GM12873 (cell line): ENCODE data around the gene GLI1.

ENCODE experiments used
- TF ChIP-seq, protein P1 (sequence below): IDR thresholded peaks from 2 replicates; pipeline ENCODE4 v1.5.1; 2012; ENCODE audit warnings: low read depth, mild to moderate bottlenecking, moderate library complexity, low read length, control low read depth; ENCODE audit not compliant: insufficient read depth; ENCODE audit errors: missing control alignments

GLI1 gene

GRCh38 chr12:57516617-57517153, 57.1 kb downstream of the GLI1 start:
- TF ChIP-seq, protein P1, sequence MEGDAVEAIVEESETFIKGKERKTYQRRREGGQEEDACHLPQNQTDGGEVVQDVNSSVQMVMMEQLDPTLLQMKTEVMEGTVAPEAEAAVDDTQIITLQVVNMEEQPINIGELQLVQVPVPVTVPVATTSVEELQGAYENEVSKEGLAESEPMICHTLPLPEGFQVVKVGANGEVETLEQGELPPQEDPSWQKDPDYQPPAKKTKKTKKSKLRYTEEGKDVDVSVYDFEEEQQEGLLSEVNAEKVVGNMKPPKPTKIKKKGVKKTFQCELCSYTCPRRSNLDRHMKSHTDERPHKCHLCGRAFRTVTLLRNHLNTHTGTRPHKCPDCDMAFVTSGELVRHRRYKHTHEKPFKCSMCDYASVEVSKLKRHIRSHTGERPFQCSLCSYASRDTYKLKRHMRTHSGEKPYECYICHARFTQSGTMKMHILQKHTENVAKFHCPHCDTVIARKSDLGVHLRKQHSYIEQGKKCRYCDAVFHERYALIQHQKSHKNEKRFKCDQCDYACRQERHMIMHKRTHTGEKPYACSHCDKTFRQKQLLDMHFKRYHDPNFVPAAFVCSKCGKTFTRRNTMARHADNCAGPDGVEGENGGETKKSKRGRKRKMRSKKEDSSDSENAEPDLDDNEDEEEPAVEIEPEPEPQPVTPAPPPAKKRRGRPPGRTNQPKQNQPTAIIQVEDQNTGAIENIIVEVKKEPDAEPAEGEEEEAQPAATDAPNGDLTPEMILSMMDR = no peak

DNA sequence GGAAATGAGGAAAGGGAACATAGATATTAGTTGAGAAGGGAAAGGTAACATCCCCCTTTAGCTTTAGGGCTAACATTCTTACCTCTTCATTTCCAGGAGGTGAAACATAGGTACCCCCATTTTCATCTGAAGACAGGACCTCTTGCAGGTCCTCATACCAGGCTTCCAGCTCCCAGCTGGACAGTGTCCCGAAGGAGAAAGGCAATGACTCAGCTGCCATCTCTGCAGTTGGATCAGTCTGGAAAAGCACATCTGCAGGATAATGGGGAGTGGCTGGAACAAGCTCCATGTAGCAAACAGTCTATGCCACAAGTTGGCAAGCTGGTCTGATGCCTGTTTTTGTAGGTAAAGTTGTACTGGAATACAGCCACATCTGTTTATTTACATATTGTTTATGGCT, 57.6 kb downstream of the GLI1 start:
- TF ChIP-seq, protein P1 = no peak

DNA sequence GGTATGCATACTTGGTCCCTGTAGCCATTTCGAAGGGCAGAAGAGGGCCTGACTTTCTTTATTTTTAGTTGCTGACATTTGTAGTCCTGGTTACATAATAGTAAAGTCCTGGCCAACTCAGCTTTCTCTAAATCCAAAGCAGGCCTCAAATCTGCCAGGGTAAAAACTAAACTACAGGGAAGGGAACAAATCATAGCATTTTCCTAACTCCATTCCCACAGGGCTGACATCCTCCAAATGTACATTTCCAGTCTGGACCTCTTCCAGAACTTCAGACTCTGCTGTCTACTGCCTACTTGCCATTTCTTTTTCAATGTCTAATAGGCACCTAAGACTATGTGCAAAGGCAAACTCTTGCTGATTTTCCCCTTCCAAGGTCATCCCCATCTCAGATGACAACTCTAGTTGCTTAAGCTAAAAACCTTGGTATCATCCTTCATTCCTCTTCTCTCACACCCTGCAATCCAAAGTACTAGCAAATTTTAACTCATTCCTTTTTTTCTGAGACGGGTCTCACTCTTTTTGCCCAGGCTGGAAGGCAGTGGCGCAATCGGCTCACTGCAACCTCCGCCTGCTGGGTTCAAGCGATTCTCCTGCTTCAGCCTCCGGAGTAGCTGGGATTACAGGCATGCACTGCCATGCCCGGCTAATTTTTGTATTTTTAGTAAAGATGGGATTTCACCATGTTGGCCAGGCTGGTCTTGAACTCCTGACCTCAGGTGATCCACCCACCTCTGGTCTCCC, 58.8 kb downstream of the GLI1 start:
- TF ChIP-seq, protein P1 = no peak

- TF ChIP-seq, protein P1 = no peak
Observed at GRCh38 chr12:57518920-57519795, 59.6 kb downstream of the GLI1 start.

DNA sequence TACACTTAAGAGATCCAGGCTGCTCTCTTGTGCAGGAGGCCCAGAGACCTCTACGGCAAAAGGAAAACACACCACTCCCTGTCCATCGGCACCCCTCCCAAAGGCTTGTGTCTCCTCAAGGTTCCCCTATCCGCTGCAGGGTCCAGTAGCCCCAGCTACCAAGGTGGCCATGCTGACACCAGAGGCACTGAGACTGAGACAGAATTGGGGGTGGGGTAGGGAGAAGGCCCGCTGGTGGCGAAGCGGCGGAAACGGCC, 60.1 kb downstream of the GLI1 start:
- TF ChIP-seq, protein P1 = no peak

DNA sequence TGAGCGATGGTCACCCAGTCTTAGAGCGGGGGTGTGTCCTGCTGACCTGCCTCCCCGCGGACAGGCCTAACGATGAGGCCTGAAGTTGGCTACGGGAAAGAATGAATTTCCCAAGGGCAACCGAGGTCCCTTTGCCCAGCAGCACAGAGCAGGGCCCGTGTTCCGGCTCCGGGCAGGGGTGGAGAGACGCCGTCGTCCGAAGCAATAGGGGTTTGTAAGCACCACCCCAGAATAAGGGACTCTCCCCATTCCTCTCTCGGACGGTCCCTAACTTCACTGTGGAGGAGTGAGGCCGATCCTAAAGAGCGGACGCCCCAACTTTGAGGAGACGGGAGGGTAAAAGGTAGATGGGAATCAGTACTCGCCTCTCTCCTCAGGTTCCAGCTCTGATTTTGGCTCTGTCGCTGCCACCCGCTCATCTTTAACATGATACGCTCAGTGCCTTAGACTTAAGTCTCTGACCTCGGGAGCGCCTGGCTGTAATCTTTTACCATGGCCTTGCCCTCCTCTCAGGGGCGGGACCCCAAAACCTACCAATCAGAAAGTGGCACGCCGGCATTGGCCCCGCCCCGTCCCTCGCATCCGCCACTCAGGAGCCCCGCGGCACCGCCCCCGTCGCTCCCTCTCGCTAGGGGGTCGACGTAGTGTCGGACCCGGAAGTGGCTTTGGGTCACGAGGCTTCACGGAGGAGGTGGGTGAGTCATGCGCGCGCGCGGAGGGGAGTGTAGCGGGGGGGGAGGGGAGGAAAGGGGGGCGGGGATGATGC, 60.7 kb downstream of the GLI1 start, which contains the start of gene DDIT3:
TSS of gene DDIT3 (minus strand) at position 462 of the 766 bp plus-strand sequence. CDS start 3,108 bp downstream, outside the sequence.
- TF ChIP-seq, protein P1 = no peak
